Measurements from ENCODE around the gene CCN5.

- TF ChIP-seq CTCF (IDR thresholded peaks at IDR 0.05; ENCODE audit: insufficient read depth, low read length, poor library complexity, severe bottlenecking): no peak
- no peak for TF ChIP-seq EZH2phosphoT487 (conservative IDR thresholded peaks at IDR 0.05; ENCODE audit: low read length)
These were observed 535 bp downstream of the CCN5 start for GRCh38 chr20:44715499-44716308.
